A673 (cell line): Measurements from ENCODE around the gene CHD2.

ENCODE experiments used
- CTCF ChIP-seq: fragments of 300-800, 200-600 bp; sonication (generic); conservative IDR thresholded peaks from 2 replicates; pipeline ENCODE4 v1.5.1; 2017; ENCODE audit warnings: low read depth, mild to moderate bottlenecking, antibody characterized with exemption, low read length, moderate library complexity, mixed read lengths
- EZH2 ChIP-seq: fragments of 200-600 bp; sonication (generic); IDR thresholded peaks from 2 replicates; pipeline ENCODE4 v1.6.1; 2017; ENCODE audit warnings: borderline replicate concordance, low read depth, mild to moderate bottlenecking, mixed read lengths, antibody characterized with exemption, low read length; ENCODE audit not compliant: poor library complexity, severe bottlenecking

- TF ChIP-seq CTCF (no peak), EZH2 (no peak)
Observed at GRCh38 chr15:93046120-93046519, 146.0 kb downstream of the CHD2 start.
